ENCODE data around the gene OTOA. TPM values are rescaled to one million over a fixed set of nuclear protein-coding genes. Genes with fewer than 3 reads are reported as not detected.

Gene OTOA
- total and polyA plus RNA-seq, 9 donors = 0.04 to 0.47 (median 0.15) TPM; not detected in 4

- intact Hi-C loops (cut with DNase I) = no loop called here
- H3K4me1 ChIP-seq (ENCODE audit: insufficient read depth) = no peaks in the 10 kb centered on the region
- H3K36me3 ChIP-seq = no peaks in the 10 kb centered on the region
- no peak for DNase-seq
- H3K4me3 ChIP-seq = no peak overlapping the region
- 93 to 95% (median 94%) methylated on average over 5 of the region's 5 CpGs for WGBS, 3 donors
- H3K27me3 ChIP-seq = no peaks in the 10 kb centered on the region
- no peaks in the 10 kb centered on the region for H3K9me3 ChIP-seq
- TF ChIP-seq POLR2A (IDR thresholded peaks at IDR 0.05) = no peak
- TF ChIP-seq CTCF (IDR thresholded peaks at IDR 0.05) = no peak
- TF ChIP-seq EP300 (IDR thresholded peaks at IDR 0.05) = no peak
- no peak overlapping the region for H3K27ac ChIP-seq
Observed at GRCh38 chr16:21697032-21697431, 33.3 kb downstream of the OTOA start.

- DNase-seq = no peak
- Histone ChIP-seq H3K36me3 (no peaks in the 10 kb centered on the region), H3K27me3 (no peaks in the 10 kb centered on the region), H3K4me1 (ENCODE audit: insufficient read depth) (no peaks in the 10 kb centered on the region), H3K9me3 (no peaks in the 10 kb centered on the region), H3K27ac (no peak overlapping the region), H3K4me3 (no peak overlapping the region)
- WGBS, 3 donors = 66 to 74% (median 69%) methylated on average over 9 of the region's 9 CpGs
- intact Hi-C loops (cut with DNase I) = no loop called here
- TF ChIP-seq CTCF (IDR thresholded peaks at IDR 0.05) = no peak
- TF ChIP-seq POLR2A (IDR thresholded peaks at IDR 0.05) = no peak
- no peak for TF ChIP-seq EP300 (IDR thresholded peaks at IDR 0.05)
Observed at GRCh38 chr16:21698169-21699032, 34.6 kb downstream of the OTOA start.

- TF ChIP-seq POLR2A (IDR thresholded peaks at IDR 0.05) = no peak
- no peak for TF ChIP-seq CTCF (IDR thresholded peaks at IDR 0.05)
- TF ChIP-seq EP300 (IDR thresholded peaks at IDR 0.05) = no peak
- no peak overlapping the region for H3K27ac ChIP-seq
- H3K4me1 ChIP-seq (ENCODE audit: insufficient read depth) = no peaks in the 10 kb centered on the region
- H3K9me3 ChIP-seq = no peaks in the 10 kb centered on the region
- H3K36me3 ChIP-seq = no peaks in the 10 kb centered on the region
- no peaks in the 10 kb centered on the region for H3K27me3 ChIP-seq
- no peak for DNase-seq
- no peak overlapping the region for H3K4me3 ChIP-seq
- 28 to 54% (median 33%) methylated on average over 2 of the region's 2 CpGs for WGBS, 3 donors
- intact Hi-C loops (cut with DNase I) = loop anchor here in 1 of 4 donors (10.0 kb wide), 1 partner anchor 46 kb away; the partner anchor contains the start of gene IGSF6
Observed at GRCh38 chr16:21701271-21701670, 37.5 kb downstream of the OTOA start.

- no peaks in the 10 kb centered on the region for H3K9me3 ChIP-seq
- no peak overlapping the region for H3K4me3 ChIP-seq
- no peak for DNase-seq
Observed at GRCh38 chr16:21702276-21702675, 38.5 kb downstream of the OTOA start.

More at GRCh38 chr16:21702276-21702675, 38.5 kb downstream of the OTOA start:
- H3K27ac ChIP-seq = no peak overlapping the region
- TF ChIP-seq POLR2A (IDR thresholded peaks at IDR 0.05) = no peak
- TF ChIP-seq EP300 (IDR thresholded peaks at IDR 0.05) = no peak
- no peak for TF ChIP-seq CTCF (IDR thresholded peaks at IDR 0.05)
- intact Hi-C loops (cut with DNase I) = loop anchor here in 1 of 4 donors (10.0 kb wide), 1 partner anchor 47 kb away; the partner anchor contains the start of gene IGSF6
- WGBS, 3 donors = 80 to 85% (median 81%) methylated on average over 3 of the region's 3 CpGs
- no peaks in the 10 kb centered on the region for H3K27me3 ChIP-seq
- H3K36me3 ChIP-seq = no peaks in the 10 kb centered on the region
- H3K4me1 ChIP-seq (ENCODE audit: insufficient read depth) = no peaks in the 10 kb centered on the region

Data from ovary (tissue), 9 donors.